Transverse colon (tissue), 4 donors: ENCODE measurements around the gene S100A5.

Experiments used
- CTCF ChIP-seq, 5 experiments: fragments of 200-600 bp in 3 of 5; fragments of 450-650 bp in 2 of 5; sonication (generic) in 3 of 5; IDR thresholded peaks; 1 replicate in 2 of 5; 2 replicates in 3 of 5; pipeline ENCODE4 v1.5.1; 2016 to 2017; ENCODE audit warnings: antibody characterized with exemption in 5 of 5, inconsistent platforms in 3 of 5, mild to moderate bottlenecking in 2 of 5, moderate library complexity in 1 of 5
- EP300 ChIP-seq: sonication (generic); formaldehyde crosslinking; IDR thresholded peaks from one replicate; pipeline ENCODE4 v1.6.1; 2017; ENCODE audit warnings: antibody characterized with exemption, low read depth
- POLR2A ChIP-seq: fragments of 450-650 bp; IDR thresholded peaks from one replicate; pipeline ENCODE4 v1.6.1; 2016; ENCODE audit warnings: antibody characterized with exemption, mild to moderate bottlenecking, moderate library complexity
- POLR2AphosphoS5 ChIP-seq, 3 donors: sonication (generic); formaldehyde crosslinking; IDR thresholded peaks; one replicate each; pipeline ENCODE4 v1.6.1; 2016; ENCODE audit warnings: antibody characterized with exemption in 3 of 3

GRCh38 chr1:153513023-153513422 lies 27.7 kb downstream of the S100A5 start:
- TF ChIP-seq POLR2A (no peak), EP300 (no peak), CTCF (IDR thresholded peaks at IDR 0.05) (no peak), POLR2AphosphoS5 (IDR thresholded peaks at IDR 0.05) (no peak)
